Testis (tissue), 3 donors: ENCODE measurements around the gene SLC5A6. TPM values are rescaled to one million over a fixed set of nuclear protein-coding genes. Genes with fewer than 3 reads are reported as not detected.
A peak's percentile ranks its signal among the peaks of the same experiment; 100 is the strongest.

Source experiments
- DNase-seq: peaks from one replicate; pipeline ENCODE4 v3.0.0-alpha.2; 2019
- H3K27ac ChIP-seq, 2 donors: fragments of 200-600 bp; sonication (generic); one replicate each; pipeline ENCODE4 v1.5.1; 2019
- H3K27me3 ChIP-seq: fragments of 200-600 bp; sonication (generic); one replicate; pipeline ENCODE4 v1.5.1; 2019
- H3K36me3 ChIP-seq: fragments of 200-600 bp; sonication (generic); one replicate; pipeline ENCODE4 v1.5.1; 2017; ENCODE audit warnings: low read depth; ENCODE audit errors: missing control alignments
- H3K4me1 ChIP-seq: fragments of 200-600 bp; sonication (generic); one replicate; pipeline ENCODE4 v1.5.1; 2019
- H3K4me3 ChIP-seq, 2 donors: fragments of 200-600 bp; sonication (generic); one replicate each; pipeline ENCODE4 v1.5.1; 2017 to 2019
- H3K9me3 ChIP-seq: fragments of 200-600 bp; sonication (generic); one replicate; pipeline ENCODE4 v1.5.1; 2017
- CTCF ChIP-seq, 3 experiments: fragments of 450-650 bp in 2 of 3; fragments of 200-600 bp in 1 of 3; sonication (generic) in 1 of 3; IDR thresholded peaks; one replicate each; pipeline ENCODE4 v1.5.1; 2016 to 2019; ENCODE audit warnings: antibody characterized with exemption in 3 of 3, mild to moderate bottlenecking in 2 of 3, moderate library complexity in 1 of 3
- POLR2A ChIP-seq: fragments of 450-650 bp; IDR thresholded peaks from one replicate; pipeline ENCODE4 v1.6.1; 2017; ENCODE audit warnings: antibody characterized with exemption, mild to moderate bottlenecking, moderate library complexity
- WGBS, 2 donors: methylation state at CpG; one replicate each; pipeline ENCODE4 v1.1.5; 2018; 5-methylcytosine and 5-hydroxymethylcytosine counted together
- intact Hi-C: fragments of 100-400 bp; cut with DNase I; formaldehyde crosslinking; loops from one replicate; pipeline ENCODE4 v1.15.1; 2023; ENCODE audit warnings: low total_unique reads
- polyA plus RNA-seq: library from polyadenylated mRNA; stranded (reverse); fragments of 350-450 nt; fragmentation: Illumina TruSeq; extraction: RNeasy Lipid Tissue Mini Kit (QIAGEN cat#74804); gene quantifications from one replicate; pipeline ENCODE4 v1.2.3, GENCODE V29; 2014; ENCODE audit warnings: low read depth, low replicate concordance; ENCODE audit not compliant: insufficient read depth
- total RNA-seq, 2 donors: library from RNA; depleted of rRNA; stranded (reverse); fragments of >200 nt; gene quantifications; one replicate each; pipeline ENCODE4 v1.2.3, GENCODE V29; 2016

SLC5A6 gene
- total and polyA plus RNA-seq, 3 donors from 2014 or later: 83.4 to 84.0 (median 83.9) TPM

- H3K4me1 ChIP-seq: peaks cover 8% of the 10 kb centered on the region
- no peak overlapping the region for H3K27ac ChIP-seq
- intact Hi-C loops: no loop called here
- H3K9me3 ChIP-seq: no peaks in the 10 kb centered on the region
- no peak for TF ChIP-seq CTCF (IDR thresholded peaks at IDR 0.05)
- no peak for TF ChIP-seq POLR2A
- 45 to 56% methylated on average over 1 of the region's 1 CpG for WGBS, 2 donors
- no peak overlapping the region for H3K4me3 ChIP-seq
- H3K36me3 ChIP-seq: no peaks in the 10 kb centered on the region
- DNase-seq: no peak
- no peaks in the 10 kb centered on the region for H3K27me3 ChIP-seq
Measured at GRCh38 chr2:27255660-27256059, 43.6 kb upstream of the SLC5A6 start.

DNA sequence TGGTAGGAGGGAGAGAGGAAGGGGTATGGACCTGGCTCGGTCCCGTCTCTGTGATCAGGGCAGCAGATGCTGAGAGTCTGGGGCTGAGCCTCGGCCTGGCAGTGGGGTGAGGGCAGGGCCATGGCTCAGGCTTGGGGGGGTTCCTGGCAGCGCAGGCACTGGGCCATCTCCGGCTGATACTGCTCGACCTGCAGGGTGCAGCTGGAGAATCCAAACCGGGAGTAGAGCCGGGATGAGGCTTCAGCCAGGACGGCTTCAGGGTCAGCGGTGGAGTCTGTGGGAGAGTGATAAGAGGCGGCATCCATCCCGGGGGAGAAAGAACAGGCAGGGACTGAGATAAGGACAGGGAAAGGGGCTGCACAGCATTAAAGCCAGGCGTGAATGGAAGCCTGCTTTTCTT, 43.1 kb upstream of the SLC5A6 start:
- no peak overlapping the region for H3K4me3 ChIP-seq
- no peak overlapping the region for H3K27ac ChIP-seq
- 42 to 61% methylated on average over 13 of the region's 13 CpGs for whole genome bisulfite sequencing, 2 donors
- no peaks in the 10 kb centered on the region for H3K27me3 ChIP-seq
- TF ChIP-seq CTCF (IDR thresholded peaks at IDR 0.05) (no peak), POLR2A (no peak)
- H3K9me3 ChIP-seq: no peaks in the 10 kb centered on the region
- peaks cover 13% of the 10 kb centered on the region for H3K4me1 ChIP-seq
- intact Hi-C loops: no loop called here
- no peaks in the 10 kb centered on the region for H3K36me3 ChIP-seq
- DNase-seq: peak; percentile 67

DNA sequence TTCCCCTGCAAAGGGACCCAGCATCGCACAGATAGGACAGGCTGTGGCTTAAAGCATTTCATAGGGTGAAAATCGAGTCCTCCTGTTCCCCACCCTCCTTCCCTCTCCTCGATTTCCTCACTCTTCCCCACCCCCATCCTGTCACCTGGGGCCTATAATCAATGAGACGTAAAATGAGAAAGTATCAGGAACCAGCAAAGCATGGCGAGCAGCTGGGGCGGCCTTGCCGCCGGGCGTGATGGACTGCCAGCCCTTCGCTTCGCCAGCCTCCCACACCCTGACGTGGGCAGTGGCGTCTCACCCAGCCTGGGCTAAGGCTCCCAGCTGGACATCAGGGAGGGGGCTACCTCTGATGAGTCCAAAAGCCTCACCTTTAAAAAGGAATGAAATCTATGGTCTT, 39.7 kb upstream of the SLC5A6 start:
- Histone ChIP-seq H3K27me3 (no peaks in the 10 kb centered on the region), H3K27ac (no peak overlapping the region), H3K9me3 (no peaks in the 10 kb centered on the region), H3K4me3 (no peak overlapping the region), H3K36me3 (no peaks in the 10 kb centered on the region), H3K4me1 (peaks cover 18% of the 10 kb centered on the region)
- no peak for DNase-seq
- intact Hi-C loops: no loop called here
- no peak for TF ChIP-seq CTCF (IDR thresholded peaks at IDR 0.05)
- TF ChIP-seq POLR2A: no peak
- 82 to 86% methylated on average over 13 of the region's 13 CpGs for WGBS, 2 donors

DNA sequence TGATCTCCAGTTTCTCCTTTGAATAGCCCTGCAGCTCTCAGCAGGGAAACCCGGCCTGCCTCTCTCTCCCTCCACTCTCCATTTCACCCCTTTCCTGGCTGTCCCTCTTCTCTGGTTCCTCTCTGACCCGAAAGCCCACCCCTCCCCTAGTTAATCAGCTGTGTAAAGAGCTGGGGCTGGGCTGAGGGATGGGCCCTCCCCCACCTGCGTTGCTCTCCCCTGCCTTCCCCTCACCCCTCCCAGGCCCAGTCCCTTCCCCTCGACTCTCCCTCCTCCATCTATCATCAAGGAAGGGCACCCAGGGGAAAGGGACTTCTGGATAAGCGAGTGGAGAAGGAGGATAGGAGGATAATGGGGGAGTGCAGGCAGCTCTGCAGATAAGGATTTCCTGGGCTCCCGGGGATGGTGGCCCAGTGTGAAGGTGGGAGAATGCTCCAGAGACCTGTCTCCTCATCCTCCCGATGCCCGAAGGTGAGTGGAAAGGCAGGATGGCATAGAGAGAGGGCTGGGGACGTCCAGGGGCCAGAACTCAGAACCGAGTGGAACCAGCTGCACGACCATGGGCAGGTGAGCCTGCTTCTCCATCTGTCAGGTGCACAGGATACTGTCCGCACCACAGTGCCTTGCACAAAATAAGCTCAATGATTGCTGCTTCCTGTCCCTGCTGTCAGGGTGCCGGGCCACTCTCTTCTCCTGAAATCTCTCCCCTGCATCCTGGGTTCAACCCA, 38.7 kb upstream of the SLC5A6 start:
- Histone ChIP-seq H3K4me3 (no peak overlapping the region), H3K4me1 (peaks cover 18% of the 10 kb centered on the region), H3K36me3 (no peaks in the 10 kb centered on the region), H3K27me3 (no peaks in the 10 kb centered on the region), H3K9me3 (no peaks in the 10 kb centered on the region), H3K27ac (no peak overlapping the region)
- WGBS, 2 donors: 55 to 72% methylated on average over 13 of the region's 13 CpGs
- intact Hi-C loops: no loop called here
- no peak for DNase-seq
- TF ChIP-seq POLR2A: no peak
- TF ChIP-seq CTCF (IDR thresholded peaks at IDR 0.05): no peak
